Fibroblast of the aortic adventitia (primary cell): ENCODE measurements around the gene AOC3. TPM values are rescaled to one million over a fixed set of nuclear protein-coding genes. Genes with fewer than 3 reads are reported as not detected.
"Not testable (repeated sequence)": the region's sequence is repeated elsewhere in the genome, so short reads cannot be mapped to it uniquely, and the experiment has no call there.

Source experiments
- DNase-seq: peaks from one replicate; pipeline ENCODE4 v3.0.0-alpha.2; 2010; ENCODE audit warnings: low read depth
- H3K4me3 ChIP-seq: 2 replicates; pipeline ENCODE4 v1.5.1; 2011; ENCODE audit warnings: low read depth, mild to moderate bottlenecking, control low read depth, low read length, moderate library complexity
- total RNA-seq: library from RNA; depleted of rRNA; stranded (reverse); fragments of >200 nt; gene quantifications from 2 replicates; pipeline ENCODE4 v1.2.3, GENCODE V29; 2012; ENCODE audit warnings: low replicate concordance
- TF ChIP-seq, protein P1 (sequence below): IDR thresholded peaks from 2 replicates; pipeline ENCODE4 v1.5.1; 2011; ENCODE audit warnings: mild to moderate bottlenecking, low read length, control low read depth, inconsistent platforms; ENCODE audit not compliant: insufficient read depth

Gene AOC3
- total RNA-seq, 1 donor: under 0.01 TPM

DNA sequence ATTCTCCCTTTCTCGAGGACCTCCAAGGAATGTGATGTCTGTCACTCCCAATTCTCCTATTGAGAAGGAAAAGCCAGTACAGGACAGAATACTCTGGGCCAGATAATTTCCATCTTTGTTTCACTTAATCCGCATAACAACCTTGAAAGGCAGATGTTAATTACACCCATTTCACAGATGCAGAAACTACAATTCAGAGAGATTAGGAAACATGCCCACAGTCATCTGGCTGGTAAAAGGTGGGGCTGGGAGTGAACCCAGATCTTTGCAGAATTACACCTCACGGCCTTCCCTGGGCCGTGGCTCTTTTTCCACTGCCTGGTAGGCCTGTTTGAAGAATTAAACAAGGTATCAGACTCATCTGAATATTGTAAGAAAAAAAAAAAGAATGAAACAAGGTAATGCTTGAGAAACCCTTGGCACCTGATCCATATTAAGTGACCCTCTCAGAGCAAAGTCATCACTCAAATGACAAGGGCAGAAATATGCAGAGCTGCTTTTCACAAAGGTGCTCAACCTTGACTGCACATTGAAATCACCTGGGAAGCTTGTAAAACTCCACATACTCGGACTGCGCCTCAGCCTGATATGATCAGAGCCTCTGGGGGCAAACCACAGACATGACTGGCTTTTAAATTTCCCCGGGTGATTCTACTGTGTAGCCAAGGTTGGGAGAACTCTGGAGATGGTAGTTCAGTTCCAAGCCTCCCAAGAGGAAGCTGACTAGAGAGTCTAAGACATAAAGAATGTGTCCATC, 33.0 kb downstream of the AOC3 start:
- no peak overlapping the region for H3K4me3 ChIP-seq
- TF ChIP-seq, protein P1, sequence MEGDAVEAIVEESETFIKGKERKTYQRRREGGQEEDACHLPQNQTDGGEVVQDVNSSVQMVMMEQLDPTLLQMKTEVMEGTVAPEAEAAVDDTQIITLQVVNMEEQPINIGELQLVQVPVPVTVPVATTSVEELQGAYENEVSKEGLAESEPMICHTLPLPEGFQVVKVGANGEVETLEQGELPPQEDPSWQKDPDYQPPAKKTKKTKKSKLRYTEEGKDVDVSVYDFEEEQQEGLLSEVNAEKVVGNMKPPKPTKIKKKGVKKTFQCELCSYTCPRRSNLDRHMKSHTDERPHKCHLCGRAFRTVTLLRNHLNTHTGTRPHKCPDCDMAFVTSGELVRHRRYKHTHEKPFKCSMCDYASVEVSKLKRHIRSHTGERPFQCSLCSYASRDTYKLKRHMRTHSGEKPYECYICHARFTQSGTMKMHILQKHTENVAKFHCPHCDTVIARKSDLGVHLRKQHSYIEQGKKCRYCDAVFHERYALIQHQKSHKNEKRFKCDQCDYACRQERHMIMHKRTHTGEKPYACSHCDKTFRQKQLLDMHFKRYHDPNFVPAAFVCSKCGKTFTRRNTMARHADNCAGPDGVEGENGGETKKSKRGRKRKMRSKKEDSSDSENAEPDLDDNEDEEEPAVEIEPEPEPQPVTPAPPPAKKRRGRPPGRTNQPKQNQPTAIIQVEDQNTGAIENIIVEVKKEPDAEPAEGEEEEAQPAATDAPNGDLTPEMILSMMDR: no peak
- DNase-seq: no peak

DNA sequence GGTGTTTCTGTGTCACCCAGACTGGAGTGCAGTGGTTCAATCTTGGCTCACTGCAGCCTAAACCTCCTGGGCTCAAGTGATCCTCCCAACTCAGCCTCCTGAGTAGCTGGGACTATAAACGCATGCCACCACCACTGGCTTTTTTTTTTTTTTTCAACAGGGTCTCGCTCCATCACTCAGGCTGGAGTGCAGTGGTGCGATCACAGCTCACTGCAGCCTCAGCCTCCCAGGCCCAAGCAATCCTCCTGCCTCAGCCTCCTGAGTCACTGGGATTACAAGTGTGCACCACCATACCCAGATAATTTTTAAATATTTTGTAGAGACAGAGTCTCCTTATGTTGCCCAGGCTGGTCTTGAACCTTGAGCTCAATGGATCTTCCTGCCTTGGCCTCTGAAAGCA, 34.8 kb downstream of the AOC3 start:
- H3K4me3 ChIP-seq, DNase-seq: not testable (repeated sequence)

DNA sequence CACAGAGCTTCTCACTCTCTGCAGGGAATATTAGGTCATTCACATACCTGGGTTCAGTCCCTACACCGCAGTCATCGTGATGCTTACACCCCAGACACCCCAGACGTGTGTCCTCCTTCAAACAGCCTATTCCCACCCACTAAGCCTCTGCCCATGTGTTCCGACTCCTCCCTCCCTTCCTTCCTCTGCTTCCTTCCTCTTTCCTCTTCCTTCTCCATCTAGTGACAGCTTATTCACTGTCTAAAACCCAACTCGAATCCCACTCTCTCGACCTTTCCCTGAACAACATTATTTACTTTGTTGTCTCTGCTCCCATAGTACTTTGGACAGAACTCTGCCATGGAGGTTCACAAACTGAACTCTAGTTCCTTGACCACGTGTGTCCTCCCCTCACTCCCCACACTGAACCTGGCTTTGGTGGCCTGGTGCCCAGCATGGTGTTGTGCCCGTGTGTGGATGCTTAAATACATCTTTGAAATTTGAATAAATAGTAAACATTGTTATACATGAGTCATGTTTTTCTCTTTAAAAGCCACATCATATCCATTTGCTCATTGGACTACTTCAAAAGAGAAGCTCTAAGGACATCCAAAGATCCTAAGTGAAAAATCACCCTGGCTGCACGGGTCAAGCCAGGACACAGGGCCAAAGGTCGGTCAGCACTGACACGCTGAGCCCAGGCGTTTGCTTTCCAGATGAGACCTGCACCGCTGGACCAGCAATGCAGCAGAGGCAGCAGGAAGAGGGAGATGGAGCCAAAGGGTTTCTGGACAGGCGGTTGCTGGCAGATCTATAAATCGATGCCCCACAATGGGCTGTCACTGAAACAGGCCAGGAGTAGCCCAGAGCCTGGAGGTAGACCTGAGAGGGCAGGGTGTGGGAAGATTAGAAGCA, 35.5 kb downstream of the AOC3 start:
- TF ChIP-seq, protein P1: no peak
- DNase-seq: no peak
- no peak overlapping the region for H3K4me3 ChIP-seq

DNA sequence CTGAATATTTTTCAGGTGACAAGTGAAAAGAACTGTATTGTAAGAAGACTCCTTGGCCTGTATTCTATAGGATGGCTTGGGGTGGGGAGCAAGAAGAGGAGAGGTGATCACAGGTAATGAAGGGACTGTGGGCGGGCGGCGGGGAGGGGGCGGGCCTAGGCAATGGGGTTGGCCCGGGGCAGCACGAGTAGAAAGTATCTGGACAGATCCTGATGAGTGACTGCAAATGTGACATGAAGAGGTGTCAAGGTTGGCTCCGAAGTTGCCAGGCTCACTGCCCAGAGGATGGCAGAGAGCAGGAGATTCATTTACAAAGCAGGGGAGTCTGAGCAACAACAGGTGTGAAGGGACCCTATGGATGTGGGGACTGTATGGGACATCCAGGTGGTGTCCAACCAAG, 38.8 kb downstream of the AOC3 start:
- TF ChIP-seq, protein P1: no peak
- no peak overlapping the region for H3K4me3 ChIP-seq
- no peak for DNase-seq

DNA sequence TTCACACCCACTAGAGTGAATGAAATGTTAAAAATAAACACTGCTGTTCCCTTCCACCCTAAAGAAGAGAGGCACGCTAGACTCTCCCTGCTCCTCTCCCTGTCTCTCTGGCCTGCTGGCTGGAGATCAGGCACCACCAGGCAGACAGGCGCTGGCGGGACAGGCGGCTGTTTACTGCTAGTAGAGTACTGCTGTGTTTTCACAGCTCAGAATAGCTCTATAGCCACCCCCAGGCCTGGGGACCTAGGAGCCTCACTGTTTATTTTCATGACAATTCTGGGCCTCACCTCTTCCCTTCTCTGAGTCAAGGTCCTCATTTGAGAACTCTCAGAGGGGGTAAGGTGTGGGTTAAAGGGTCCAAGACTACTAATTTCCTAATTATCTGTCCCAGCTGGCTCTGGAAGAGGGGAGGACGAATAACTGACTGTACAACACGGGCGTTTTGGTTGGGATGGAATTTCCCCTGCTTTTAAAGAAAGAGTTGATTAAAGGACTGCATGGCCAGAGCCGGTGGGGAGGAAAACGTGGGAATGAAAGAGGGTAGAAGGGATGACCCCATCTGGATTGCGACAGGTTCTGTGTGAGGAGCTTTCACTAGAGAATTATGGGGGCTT, 40.6 kb downstream of the AOC3 start:
- no peak for DNase-seq
- TF ChIP-seq, protein P1: no peak
- no peak overlapping the region for H3K4me3 ChIP-seq

DNA sequence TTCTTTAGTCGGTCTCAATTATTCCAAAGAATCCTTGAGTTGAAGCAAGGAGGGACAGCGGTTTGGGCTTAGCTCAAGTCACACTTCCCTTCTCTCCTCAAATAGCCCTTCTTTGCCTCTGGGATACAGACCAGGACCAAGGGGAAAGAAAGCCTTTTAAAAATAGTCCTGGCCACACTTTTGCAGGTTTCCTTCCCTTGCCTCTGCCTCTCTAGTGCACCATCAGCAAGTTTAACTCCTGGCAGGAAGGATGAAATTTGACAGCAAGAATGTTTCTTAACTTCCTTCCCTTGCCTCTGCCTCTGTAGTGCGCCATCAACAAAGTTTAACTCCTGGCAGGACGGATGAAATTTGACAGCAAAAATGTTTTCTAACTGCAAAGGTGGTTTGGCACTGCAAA, 42.4 kb downstream of the AOC3 start:
- TF ChIP-seq, protein P1: no peak
- peak; percentile 43 for DNase-seq
- no peak overlapping the region for H3K4me3 ChIP-seq
